SJSA1 (cell line): ENCODE measurements around the gene UBE2R2. TPM values are rescaled to one million over a fixed set of nuclear protein-coding genes. Genes with fewer than 3 reads are reported as not detected.

Experiments
- DNase-seq, 2 experiments: peaks; one replicate each; pipeline ENCODE4 v3.0.0-alpha.2; 2015 to 2020; ENCODE audit warnings: low spot score in 2 of 2, low read depth in 1 of 2
- H3K27ac ChIP-seq: fragments of 250-450 bp; sonication (Bioruptor Pico); 2 replicates; pipeline ENCODE4 v1.5.1; 2020; ENCODE audit warnings: mild to moderate bottlenecking, moderate library complexity
- H3K27me3 ChIP-seq: fragments of 250-450 bp; sonication (Bioruptor Pico); replicated peaks from 2 replicates; pipeline ENCODE4 v1.5.1; 2020; ENCODE audit warnings: mild to moderate bottlenecking, moderate library complexity
- H3K36me3 ChIP-seq: fragments of 250-450 bp; sonication (Bioruptor Pico); 2 replicates; pipeline ENCODE4 v1.5.1; 2020; ENCODE audit warnings: mild to moderate bottlenecking
- H3K4me1 ChIP-seq: fragments of 250-450 bp; sonication (Bioruptor Pico); replicated peaks from 2 replicates; pipeline ENCODE4 v1.6.1; 2021; ENCODE audit warnings: mild to moderate bottlenecking
- H3K4me3 ChIP-seq: fragments of 250-450 bp; sonication (Bioruptor Pico); 2 replicates; pipeline ENCODE4 v1.5.1; 2020; ENCODE audit warnings: mild to moderate bottlenecking
- H3K9me3 ChIP-seq: fragments of 250-450 bp; sonication (Bioruptor Pico); replicated peaks from 2 replicates; pipeline ENCODE4 v1.5.1; 2020; ENCODE audit warnings: mild to moderate bottlenecking
- total RNA-seq: library from RNA; depleted of rRNA; stranded (reverse); fragments of >200 nt; shearing (Covaris generic); gene quantifications from 2 replicates; pipeline ENCODE4 v1.2.3, GENCODE V29; 2014

The UBE2R2 gene
- total RNA-seq, 1 experiment from 2014 or later = 11.8 TPM

GRCh38 chr9:33926746-33927485, 110.0 kb downstream of the UBE2R2 start:
- DNase-seq = no peak
- Histone ChIP-seq H3K9me3 (no peaks in the 10 kb centered on the region), H3K36me3 (peaks cover 57% of the 10 kb centered on the region), H3K27ac (no peak overlapping the region), H3K27me3 (no peaks in the 10 kb centered on the region), H3K4me3 (no peak overlapping the region), H3K4me1 (no peaks in the 10 kb centered on the region)

GRCh38 chr9:33927694-33928093, 110.7 kb downstream of the UBE2R2 start:
- DNase-seq = no peak
- H3K4me1 ChIP-seq = no peaks in the 10 kb centered on the region
- no peaks in the 10 kb centered on the region for H3K9me3 ChIP-seq
- H3K27me3 ChIP-seq = no peaks in the 10 kb centered on the region
- H3K36me3 ChIP-seq = peaks cover 49% of the 10 kb centered on the region
- no peak overlapping the region for H3K4me3 ChIP-seq
- no peak overlapping the region for H3K27ac ChIP-seq

- Histone ChIP-seq H3K36me3 (peaks cover 44% of the 10 kb centered on the region), H3K9me3 (no peaks in the 10 kb centered on the region), H3K27me3 (no peaks in the 10 kb centered on the region), H3K4me3 (no peak overlapping the region), H3K27ac (no peak overlapping the region), H3K4me1 (no peaks in the 10 kb centered on the region)
- no peak for DNase-seq
Observed at GRCh38 chr9:33931326-33931725, 114.4 kb downstream of the UBE2R2 start.

GRCh38 chr9:33932078-33932807, 115.3 kb downstream of the UBE2R2 start:
- Histone ChIP-seq H3K9me3 (no peaks in the 10 kb centered on the region), H3K36me3 (peaks cover 35% of the 10 kb centered on the region), H3K27me3 (no peaks in the 10 kb centered on the region), H3K27ac (no peak overlapping the region), H3K4me3 (no peak overlapping the region), H3K4me1 (no peaks in the 10 kb centered on the region)
- no peak for DNase-seq

- H3K4me3 ChIP-seq = no peak overlapping the region
- no peaks in the 10 kb centered on the region for H3K4me1 ChIP-seq
- no peaks in the 10 kb centered on the region for H3K27me3 ChIP-seq
- no peak overlapping the region for H3K27ac ChIP-seq
- H3K36me3 ChIP-seq = peaks cover 24% of the 10 kb centered on the region
- DNase-seq = no peak
- no peaks in the 10 kb centered on the region for H3K9me3 ChIP-seq
Observed at GRCh38 chr9:33934188-33934878, 117.4 kb downstream of the UBE2R2 start.

GRCh38 chr9:33939924-33940874, 123.2 kb downstream of the UBE2R2 start:
- Histone ChIP-seq H3K4me1 (peaks cover 6% of the 10 kb centered on the region), H3K4me3 (no peak overlapping the region), H3K9me3 (no peaks in the 10 kb centered on the region), H3K27ac (no peak overlapping the region), H3K36me3 (peaks cover 28% of the 10 kb centered on the region), H3K27me3 (no peaks in the 10 kb centered on the region)
- no peak for DNase-seq

GRCh38 chr9:33942471-33943083, 125.6 kb downstream of the UBE2R2 start:
- no peaks in the 10 kb centered on the region for H3K9me3 ChIP-seq
- no peak for DNase-seq
- H3K4me1 ChIP-seq = peaks cover 22% of the 10 kb centered on the region
- H3K36me3 ChIP-seq = peaks cover 26% of the 10 kb centered on the region
- H3K4me3 ChIP-seq = no peak overlapping the region
- H3K27me3 ChIP-seq = no peaks in the 10 kb centered on the region
- peak overlapping the region; percentile 40 for H3K27ac ChIP-seq

GRCh38 chr9:33943389-33943788, 126.4 kb downstream of the UBE2R2 start:
- Histone ChIP-seq H3K27me3 (no peaks in the 10 kb centered on the region), H3K4me3 (no peak overlapping the region), H3K36me3 (peaks cover 26% of the 10 kb centered on the region), H3K27ac (peak overlapping the region; percentile 40), H3K9me3 (no peaks in the 10 kb centered on the region), H3K4me1 (peaks cover 28% of the 10 kb centered on the region)
- DNase-seq = no peak

GRCh38 chr9:33946779-33947535, 130.0 kb downstream of the UBE2R2 start:
- Histone ChIP-seq H3K27me3 (no peaks in the 10 kb centered on the region), H3K27ac (peak overlapping the region; percentile 72), H3K36me3 (peaks cover 25% of the 10 kb centered on the region), H3K9me3 (no peaks in the 10 kb centered on the region), H3K4me3 (no peak overlapping the region), H3K4me1 (peaks cover 45% of the 10 kb centered on the region)
- DNase-seq = peak; percentile 57 to 70

GRCh38 chr9:33950371-33950770, 133.4 kb downstream of the UBE2R2 start:
- H3K4me1 ChIP-seq = peaks cover 39% of the 10 kb centered on the region
- H3K36me3 ChIP-seq = 0 out of 2 replicates have a peak, but pooled peaks cover 8% of the 10 kb centered on the region
- no peak overlapping the region for H3K27ac ChIP-seq
- no peak for DNase-seq
- no peaks in the 10 kb centered on the region for H3K9me3 ChIP-seq
- H3K4me3 ChIP-seq = no peak overlapping the region
- no peaks in the 10 kb centered on the region for H3K27me3 ChIP-seq

GRCh38 chr9:33952066-33952465, 135.1 kb downstream of the UBE2R2 start:
- Histone ChIP-seq H3K27me3 (no peaks in the 10 kb centered on the region), H3K4me1 (peaks cover 29% of the 10 kb centered on the region), H3K4me3 (no peak overlapping the region), H3K27ac (no peak overlapping the region), H3K9me3 (no peaks in the 10 kb centered on the region), H3K36me3 (0 out of 2 replicates have a peak, but pooled peaks cover 7% of the 10 kb centered on the region)
- DNase-seq = no peak

GRCh38 chr9:33956544-33956943, 139.6 kb downstream of the UBE2R2 start:
- Histone ChIP-seq H3K36me3 (no peaks in the 10 kb centered on the region), H3K4me1 (no peaks in the 10 kb centered on the region)
- DNase-seq = no peak

More at GRCh38 chr9:33956544-33956943, 139.6 kb downstream of the UBE2R2 start:
- no peak overlapping the region for H3K4me3 ChIP-seq
- no peaks in the 10 kb centered on the region for H3K9me3 ChIP-seq
- H3K27me3 ChIP-seq = no peaks in the 10 kb centered on the region
- H3K27ac ChIP-seq = no peak overlapping the region
